NCI-H524 (cell line): ENCODE measurements around the gene SLC22A23.

Experiments used
- DNase-seq, 2 experiments: peaks; one replicate each; lab custom pipeline; 2025; lab: John Stamatoyannopoulos, UW

SLC22A23 gene

DNA sequence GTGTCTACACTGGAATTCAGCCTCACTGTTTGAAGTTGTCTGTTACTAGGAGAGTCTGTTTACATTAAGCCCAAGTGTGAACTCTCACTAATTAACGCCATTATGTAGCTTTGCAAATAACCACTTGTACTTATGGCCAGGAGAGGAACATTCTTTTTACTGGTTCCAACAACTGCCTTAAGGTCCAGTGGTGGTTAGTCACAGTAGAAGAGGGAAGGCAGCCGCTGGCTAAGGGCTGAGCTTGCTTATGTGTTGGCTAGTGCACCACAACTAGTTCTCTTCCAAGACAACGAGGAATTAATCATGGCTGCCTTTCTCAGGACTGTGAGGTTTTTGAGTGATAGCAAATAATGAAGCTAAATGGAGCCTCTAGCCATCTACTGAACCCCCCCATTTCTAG lies 14.9 kb upstream of the SLC22A23 start:
- DNase-seq: no peak

DNA sequence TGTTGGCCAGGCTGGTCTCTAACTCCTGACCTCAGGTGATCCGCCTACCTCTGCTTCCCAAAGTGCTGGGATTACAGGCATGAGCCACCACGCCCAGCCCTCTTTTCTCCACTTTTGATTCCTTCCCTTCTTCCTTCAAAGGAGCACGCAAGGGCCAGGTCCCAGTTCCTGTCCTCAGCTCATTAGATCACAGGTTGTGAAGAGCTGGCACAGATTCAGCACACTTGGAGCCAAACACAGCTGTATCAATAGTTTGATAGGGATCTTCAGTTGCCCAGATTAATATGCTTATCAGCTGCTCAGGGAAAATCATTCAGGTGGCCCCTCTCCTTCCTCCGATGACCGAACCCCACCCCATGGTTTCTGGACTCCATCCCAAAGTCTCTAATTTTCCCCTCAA lies 14.4 kb upstream of the SLC22A23 start:
- no peak for DNase-seq

DNA sequence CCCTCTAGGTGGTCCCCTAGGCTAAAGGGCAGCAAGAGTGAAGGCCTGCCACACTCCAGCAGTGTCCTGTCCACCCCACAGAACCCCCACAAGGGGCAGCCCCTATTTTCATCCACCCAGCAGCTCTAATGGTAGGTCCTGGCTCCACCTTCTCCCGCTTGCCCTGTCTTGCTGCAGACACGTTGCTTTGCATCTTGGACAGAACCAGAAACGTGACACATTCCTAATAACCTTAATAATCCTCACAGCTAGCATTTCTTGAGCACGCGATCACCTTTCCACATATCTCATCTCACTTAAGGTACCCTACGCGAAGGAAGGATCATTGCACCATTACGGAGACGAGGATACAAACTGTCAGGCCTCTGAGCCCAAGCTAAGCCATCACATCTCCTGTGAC lies 11.7 kb upstream of the SLC22A23 start:
- no peak for DNase-seq

DNA sequence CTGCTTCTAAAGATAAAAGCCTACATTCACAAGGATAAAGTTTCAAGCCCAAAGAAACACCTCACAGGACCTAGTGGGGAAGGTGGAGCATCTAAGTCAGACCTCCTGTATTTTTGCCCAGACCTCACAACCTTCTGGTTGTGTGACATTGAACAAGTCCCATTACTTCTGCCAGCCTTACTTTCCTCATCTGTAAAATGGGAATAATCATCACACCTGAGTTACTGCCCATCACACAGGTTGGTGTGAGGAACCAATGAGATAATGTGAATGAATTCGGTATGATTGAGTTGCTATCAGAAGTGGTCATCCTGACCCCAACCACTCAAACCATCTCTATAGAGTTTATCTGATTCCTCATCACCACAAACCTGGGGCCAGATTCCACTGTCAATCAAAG lies 11.1 kb upstream of the SLC22A23 start:
- DNase-seq: no peak

DNA sequence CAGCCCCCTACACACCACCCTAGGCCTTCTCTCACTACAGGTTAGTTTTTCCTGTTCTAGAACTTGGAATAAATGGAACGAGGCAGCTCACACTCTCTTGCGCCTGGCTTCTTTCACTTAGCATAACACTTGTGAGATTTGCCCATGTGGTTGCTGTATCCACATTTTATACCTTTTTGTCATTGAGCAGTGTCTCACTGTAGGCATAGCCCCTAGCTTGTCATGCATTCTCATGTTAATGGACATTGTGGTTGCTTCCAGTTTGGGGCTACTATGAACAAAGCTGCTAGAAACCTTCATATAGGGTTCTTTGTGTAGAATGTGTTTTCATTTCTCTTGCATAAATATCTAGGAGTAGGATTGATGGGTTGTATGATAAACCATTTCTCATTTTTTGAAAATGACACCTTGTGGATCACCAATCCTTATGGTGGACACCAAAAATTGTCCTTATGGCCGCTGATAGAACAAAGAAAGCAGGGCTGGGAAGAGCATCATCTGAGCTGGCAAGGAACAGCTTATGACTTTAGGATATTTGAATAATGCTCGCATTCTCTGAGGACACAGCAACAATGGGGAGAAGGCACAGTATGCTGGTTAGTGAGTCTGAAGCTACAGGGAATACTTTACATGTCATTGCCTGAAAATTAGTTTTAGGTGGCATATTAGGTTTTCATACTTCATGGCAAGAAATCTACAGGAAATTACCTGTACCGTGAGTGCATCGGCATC lies 9.8 kb upstream of the SLC22A23 start:
- no peak for DNase-seq

DNA sequence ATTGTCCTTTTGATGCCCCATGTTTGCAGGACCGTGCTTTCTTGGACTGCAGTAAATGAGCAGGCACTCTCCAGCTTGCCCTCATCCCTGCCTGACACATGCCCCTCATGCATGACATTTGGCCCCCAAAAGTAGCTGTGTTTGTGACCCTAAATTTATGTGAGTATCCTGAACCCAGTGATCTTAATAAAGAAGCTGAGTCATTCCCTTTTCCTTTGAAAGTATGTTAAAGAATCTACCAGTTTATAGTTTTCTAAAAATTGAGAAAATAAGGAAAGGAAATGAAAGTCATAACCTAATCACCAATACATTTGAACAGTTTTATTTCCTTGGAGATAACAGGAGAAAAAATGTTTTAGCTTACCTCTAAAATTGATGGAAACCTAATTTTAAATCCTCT lies 3.4 kb upstream of the SLC22A23 start:
- no peak for DNase-seq

DNA sequence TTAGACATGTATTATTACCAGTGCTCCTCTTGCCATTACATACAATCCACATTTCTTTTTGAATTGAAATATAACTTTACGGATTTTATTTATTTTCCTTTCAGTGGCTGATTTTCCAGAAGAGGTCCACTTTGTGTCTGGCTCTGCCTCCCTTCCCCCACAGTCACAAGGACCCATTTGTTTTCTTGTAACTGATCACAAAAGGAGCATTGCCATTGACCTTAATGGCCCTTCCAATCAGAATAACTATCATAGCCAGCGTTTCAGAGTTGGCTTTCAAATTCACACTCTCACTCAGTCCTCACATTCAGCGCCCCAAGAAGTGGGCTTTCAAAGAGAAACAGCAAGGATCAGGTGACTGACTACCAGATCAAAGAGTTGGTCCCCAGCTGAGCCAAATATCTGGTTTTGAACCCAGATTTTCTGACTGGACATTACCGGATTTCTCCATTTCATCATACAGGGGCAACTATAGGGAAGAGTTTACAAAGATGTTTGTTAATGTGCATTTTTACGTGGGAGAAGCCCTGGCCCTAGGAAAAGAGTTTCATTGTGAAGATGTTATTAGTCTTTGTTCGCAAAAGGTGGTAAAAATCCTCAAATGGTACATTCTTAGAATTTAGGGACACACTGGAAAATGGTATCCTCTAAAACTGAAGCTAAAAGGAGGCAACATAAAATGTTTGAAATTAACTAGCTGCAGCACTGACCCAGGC lies 2.0 kb upstream of the SLC22A23 start:
- no peak for DNase-seq

DNA sequence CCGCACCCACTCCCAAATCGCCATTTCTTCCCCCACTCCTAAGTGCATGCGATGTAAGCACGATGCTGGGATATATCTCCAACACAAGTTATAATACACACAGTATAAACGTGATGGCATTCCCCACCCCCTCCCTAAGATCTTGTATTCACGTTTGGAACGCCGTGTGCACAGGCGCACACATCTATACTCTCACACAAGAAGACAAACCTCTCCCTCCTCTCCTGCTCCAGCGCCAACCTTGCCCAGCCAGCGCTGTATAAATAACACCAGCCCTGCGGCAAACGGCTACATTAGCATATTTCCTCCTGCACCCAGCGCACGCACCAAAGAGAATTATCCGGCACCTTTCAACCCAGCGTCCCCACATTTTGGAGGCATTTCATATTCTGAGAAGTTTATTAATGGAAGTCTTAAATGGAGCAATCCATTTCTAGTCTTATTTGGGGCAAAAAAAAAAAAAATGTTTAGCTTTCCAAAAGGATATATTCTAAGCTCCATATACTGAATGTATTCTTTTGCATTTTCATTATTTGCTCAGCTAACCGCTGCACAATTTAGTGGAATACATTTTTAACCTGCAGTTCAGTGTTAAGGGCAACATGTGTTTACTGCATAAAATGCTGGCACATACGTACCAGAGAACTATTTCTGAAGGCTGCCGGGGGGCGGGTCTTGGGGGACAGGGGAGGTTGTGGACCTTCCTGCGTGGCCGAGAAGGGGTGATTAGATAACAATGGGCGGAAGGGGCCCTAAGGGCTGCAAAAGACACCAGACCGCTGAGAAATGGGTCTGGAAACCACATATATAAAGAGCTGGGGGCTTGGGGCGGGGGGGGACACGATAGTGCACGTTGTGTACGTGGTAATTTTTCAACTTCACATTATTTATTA lies 1.1 kb upstream of the SLC22A23 start:
- peak; percentile 23 to 60 for DNase-seq

DNA sequence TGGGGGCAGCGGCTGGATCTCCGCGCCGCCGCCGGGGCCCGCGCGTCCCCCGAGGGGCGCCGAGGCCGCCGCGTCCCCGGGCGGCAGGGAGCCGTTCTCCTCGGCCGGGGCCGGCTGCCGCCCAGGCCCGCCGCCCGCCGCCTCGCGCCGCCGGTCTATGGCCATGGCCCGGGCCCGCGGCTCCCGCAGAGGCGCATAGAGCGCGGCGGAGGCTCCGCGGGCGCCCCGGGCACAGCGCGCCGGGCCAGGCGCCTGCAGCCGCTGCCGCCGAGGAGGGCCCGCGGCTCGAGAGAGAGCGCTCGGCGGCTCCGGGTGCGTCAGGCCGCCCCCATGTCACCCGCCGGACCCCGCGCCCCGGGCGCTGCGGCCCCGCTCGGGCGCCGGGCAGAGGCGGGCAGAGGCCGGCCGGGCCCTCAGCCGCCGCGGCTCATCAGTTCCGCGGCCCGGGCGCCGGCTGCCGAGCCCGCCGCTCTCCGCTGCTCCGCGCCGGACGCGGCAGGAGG lies 404 bp downstream of the SLC22A23 start:
- DNase-seq: peak in 1 of 2 experiments; percentile 9

DNA sequence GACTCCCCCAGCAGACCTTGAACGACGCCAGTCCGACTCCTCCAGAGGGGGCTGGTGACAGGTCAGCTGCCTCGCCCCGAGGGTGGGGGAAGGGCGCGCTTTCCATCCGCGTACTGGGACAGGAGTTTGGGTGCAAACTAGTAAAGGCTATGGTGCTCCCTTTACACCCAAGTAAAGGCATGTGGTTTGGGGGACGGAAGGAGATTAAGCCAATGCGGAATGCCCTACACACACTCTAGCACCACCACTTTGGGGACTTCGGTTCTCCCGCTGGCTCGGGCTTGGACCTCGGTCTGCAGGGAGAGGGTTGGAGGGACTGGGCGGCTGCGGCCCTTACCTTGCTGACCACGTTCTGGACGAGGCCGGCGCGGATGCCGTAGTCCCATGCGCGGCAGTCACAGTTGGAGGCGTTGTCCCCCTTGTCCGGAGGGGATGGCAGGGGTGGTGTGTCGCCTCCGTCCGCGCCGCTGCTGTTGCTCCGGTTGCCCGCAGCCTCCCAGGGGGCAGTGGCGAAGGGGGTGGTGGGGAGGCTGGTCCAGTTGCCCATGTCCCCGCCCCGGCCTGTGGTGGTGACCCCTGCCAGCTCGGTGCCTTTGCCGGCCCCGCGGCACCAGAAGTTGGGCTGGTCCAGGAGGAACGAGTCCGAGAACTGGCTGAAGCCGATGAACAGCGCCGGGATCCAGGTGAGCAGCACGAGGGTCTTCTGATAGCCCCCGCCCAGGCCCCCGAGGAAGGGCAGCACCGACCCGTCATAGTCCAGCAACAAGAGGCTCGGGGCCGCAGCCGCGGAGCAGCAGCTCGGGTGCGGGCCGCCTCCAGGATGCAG lies 1.1 kb downstream of the SLC22A23 start:
- no peak for DNase-seq

DNA sequence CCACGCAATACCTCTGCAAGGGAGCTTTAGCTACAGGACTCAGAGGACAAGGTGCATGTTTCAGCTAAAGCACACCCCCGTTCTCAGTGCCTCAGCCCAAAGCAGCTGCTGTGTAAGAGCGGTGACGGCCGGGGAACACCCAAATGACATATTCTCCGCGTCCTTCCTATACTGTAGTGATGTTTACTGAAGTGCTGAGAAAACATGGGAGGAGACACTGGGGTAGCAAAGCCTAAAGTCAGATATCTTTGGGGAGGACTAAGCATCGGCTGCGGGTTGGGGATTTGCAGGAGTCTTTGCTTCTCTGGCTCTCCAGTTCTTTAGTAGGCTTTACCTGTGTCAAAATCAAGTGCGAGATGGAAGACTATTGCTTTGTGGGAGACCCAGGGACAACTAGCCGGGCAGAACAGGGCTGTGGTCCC lies 1.7 kb downstream of the SLC22A23 start:
- DNase-seq: peak in 1 of 2 experiments; percentile 25

DNA sequence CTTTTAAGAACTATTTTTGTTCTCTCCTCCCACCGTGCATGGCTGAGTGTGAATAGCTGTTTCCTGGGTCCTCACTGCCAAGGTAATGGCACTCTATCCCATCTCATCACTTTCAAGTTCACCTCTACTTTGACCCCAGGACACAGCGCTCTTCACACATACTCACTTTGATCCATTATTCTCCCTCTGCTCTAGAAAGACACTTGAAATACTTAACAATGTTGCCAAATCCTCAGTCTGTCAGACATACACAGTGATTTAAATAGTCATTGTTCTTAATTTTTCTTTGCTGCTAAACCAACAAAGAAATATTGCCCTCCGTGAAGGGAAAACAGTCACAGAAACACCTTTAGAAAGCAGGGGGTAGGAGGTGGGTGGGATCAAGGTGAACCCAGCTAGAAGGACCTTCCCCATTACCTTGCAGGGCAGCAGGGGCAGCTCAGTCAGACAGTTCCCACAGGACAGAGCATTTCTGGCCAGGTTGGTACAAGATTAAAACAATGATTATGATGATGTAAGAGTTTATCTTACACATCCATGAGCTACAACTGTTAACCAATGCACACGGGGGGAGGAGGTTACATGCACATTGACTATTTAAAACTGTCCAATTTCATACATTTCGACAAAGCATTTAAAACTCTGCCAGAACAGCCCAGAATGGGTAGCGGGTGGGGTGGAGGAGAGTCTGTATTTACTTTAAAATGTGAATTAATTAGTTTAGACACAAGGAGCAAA lies 2.4 kb downstream of the SLC22A23 start:
- DNase-seq: no peak

DNA sequence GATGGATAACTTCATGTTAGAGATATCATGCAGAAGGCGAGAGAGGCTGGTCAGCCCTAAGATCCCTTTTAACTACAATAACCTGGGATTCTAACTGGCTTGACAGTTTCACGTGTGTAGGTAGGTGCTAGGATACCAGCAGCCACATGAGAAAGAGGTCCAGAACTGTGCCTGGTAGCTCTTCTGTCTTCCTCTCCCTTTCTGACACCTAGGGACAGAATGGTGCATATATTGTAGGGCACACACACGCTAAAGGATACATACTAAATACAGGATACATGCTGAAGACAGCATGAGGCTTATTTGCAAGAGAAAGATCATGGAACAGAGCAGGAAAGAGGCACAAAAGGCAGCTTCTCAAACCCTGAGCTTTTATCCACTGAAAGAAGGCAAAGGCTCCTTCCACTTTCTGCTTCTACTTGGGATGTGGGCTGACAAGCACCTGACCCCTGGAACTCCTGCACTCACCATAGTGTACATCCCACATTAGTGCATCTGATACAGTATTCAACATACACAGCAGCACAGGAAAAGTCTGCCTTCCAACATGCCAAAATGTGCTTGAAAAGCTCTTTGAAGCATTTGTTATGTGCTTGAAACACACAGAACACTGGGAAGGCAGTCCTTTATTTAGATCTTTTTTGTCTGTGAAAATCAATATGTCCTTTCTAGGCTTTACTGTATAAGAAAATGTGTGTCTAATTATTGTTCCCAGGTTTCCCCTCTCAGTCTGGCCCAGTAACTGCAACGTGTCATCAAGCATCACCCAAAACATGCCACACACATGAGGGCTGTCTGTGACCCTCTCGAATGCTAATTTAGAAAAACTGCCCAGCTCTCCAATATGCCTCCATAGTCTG lies 3.2 kb downstream of the SLC22A23 start:
- no peak for DNase-seq

DNA sequence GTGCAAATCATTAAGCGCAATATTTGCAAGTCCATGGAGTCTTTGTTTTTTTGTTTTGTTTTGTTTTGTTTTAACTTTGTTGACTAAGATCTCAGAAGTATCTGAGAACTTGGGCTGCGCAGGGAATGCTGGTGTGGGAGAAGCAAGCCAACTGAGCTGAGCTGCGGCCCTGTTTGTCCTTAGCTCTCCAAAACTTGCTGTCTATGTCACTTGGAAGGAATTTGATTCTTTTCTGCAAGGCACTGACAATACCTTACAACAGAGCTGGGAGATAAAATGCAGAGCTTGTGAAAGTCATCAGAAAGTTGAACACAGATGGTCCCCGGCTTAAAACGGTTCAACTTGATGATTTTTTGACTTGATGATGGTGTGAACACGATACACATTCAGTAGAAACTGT lies 5.4 kb downstream of the SLC22A23 start:
- DNase-seq: no peak

DNA sequence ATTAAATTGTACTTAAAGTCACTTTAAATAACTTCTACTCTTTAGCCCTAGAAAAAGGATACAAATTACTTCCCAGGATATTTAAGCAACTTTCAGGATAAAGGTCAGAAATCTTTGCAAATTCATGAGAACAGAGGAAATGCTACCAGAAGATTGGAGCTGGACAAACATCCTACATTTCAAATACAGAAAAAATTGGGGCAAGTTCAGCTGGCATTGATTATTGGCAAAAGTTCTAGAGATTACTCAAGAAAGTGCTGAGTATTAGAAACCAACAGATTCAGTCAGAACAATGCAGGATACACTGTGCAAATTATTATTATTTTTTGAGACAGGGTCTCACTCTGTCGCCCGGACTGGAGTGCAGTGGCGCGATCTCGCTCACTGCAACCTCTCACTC lies 6.0 kb downstream of the SLC22A23 start:
- DNase-seq: no peak

DNA sequence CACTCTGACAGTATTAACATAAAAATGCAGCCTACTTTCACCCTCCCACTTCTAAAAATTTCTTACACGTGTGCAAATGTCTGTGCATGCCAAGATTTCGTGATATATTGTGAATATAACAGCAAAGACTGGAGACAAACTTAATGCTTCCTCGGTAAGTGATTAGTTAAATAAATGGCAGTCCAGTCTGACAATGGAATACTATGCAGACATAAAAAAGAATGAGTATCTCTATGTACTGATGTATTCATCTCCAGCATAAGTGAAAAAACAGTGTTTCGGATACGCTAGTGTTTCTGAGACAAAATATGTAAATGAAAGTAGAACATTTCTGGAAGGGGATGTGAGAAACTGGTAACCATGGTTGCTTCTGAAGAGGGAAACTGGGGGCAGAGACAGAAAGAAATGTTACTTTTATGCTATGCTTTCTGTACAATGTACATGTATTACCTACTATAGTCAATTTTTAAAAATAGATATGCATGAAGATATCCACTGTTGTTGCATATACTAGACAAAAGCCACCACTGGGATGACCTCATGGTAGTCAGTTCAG lies 7.0 kb downstream of the SLC22A23 start:
- DNase-seq: no peak

DNA sequence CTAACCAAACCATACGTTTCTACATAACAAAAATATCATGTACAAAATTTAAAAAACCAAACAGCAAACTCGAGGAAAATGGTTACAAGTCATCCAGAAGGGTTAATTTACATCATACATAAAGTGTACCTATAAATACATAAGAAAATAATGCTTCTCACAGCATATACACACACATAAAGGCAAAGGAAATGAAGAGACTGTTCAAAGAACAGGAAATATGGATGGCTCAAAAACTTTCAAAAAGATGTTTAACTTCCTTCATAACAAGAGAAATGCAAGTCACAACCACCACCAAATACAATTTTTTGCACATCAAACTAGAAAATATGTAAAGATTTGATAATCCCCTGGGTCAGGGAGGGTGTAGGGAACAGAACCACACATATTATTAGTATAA lies 7.5 kb downstream of the SLC22A23 start:
- no peak for DNase-seq

DNA sequence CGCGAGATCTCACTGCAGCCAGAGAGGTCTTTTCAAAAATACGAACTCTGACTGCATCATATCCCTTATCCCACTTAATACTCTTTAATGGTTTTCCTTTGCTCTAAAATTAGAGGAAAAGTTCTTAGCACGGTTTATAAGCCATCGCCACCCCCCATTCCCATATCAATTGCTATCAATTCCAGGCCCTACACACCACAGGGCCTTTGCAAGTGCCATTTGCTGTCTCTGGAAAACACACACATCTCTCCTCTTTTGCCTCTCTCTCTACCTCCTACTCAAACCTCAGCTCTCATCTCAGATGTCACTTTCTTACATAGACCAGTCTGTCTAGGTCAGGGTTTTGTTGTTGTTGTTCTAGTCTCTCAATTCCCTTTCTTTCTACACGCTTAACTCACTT lies 9.8 kb downstream of the SLC22A23 start:
- no peak for DNase-seq

DNA sequence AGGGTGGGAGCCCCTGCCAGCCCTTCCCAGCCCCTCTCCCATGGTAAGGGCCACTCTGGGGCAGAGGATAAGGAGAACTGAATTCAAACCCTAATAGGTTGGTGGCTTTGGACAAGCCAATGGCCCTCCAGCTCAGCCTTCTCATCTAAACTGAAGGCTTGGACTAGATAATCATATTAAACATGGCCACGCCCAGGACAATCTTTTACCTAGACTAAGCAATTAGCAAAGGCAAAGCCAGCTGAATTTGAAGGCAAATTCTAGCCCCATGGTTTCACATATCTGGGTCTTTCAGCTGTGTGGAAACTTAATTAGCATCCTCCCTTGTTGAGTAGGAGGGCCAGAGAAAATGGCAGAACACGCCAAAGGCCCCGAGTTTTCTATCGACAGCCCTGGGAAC lies 10.7 kb downstream of the SLC22A23 start:
- DNase-seq: no peak
